A673 (cell line): Measurements from ENCODE around the gene TBPL1. TPM values are rescaled to one million over a fixed set of nuclear protein-coding genes. Genes with fewer than 3 reads are reported as not detected.

Experiments used
- BruUV-seq: library from RNA; stranded (reverse); fragments of 400-500 nt; replicated peaks from 2 replicates; lab custom pipeline; 2021; lab: Mats Ljungman, UMichigan
- CTCF ChIA-PET: fragments of 300-600 bp; sonication (Branson Sonifier 250); formaldehyde crosslinking; loops from one replicate; lab custom pipeline; 2022; ENCODE audit warnings: antibody characterized with exemption; lab: Charles Lee
- POLR2A ChIA-PET: fragments of 300-600 bp; sonication (Branson Sonifier 250); formaldehyde crosslinking; loops from one replicate; lab custom pipeline; 2022; ENCODE audit warnings: antibody characterized with exemption; ENCODE audit not compliant: low non-redundant PET; lab: Charles Lee
- DNase-seq: peaks from one replicate; pipeline ENCODE4 v3.0.0-alpha.2; 2015; ENCODE audit warnings: low spot score
- H3K27ac ChIP-seq: fragments of 200-600 bp; sonication (generic); 2 replicates; pipeline ENCODE4 v1.5.1; 2016; ENCODE audit warnings: mixed run types, low read depth, mild to moderate bottlenecking, mixed read lengths, antibody characterized with exemption, low read length; ENCODE audit not compliant: poor library complexity, severe bottlenecking
- H3K27me3 ChIP-seq: fragments of 200-600 bp; sonication (generic); replicated peaks from 2 replicates; pipeline ENCODE4 v1.6.1; 2017; ENCODE audit warnings: mixed run types, low read depth, mild to moderate bottlenecking, mixed read lengths, antibody characterized with exemption, low read length; ENCODE audit not compliant: insufficient read depth, poor library complexity
- H3K36me3 ChIP-seq: fragments of 200-600 bp; sonication (generic); 2 replicates; pipeline ENCODE4 v1.6.1; 2016; ENCODE audit warnings: mixed run types, mild to moderate bottlenecking, mixed read lengths, antibody characterized with exemption, low read length; ENCODE audit not compliant: insufficient read depth, poor library complexity, severe bottlenecking
- H3K4me1 ChIP-seq: fragments of 200-600 bp; sonication (generic); 2 replicates; pipeline ENCODE4 v1.6.1; 2017; ENCODE audit warnings: mixed run types, mild to moderate bottlenecking, mixed read lengths, antibody characterized with exemption, low read length; ENCODE audit not compliant: insufficient read depth, poor library complexity, severe bottlenecking
- H3K4me3 ChIP-seq: fragments of 200-600 bp; sonication (generic); 2 replicates; pipeline ENCODE4 v1.5.1; 2016; ENCODE audit warnings: low read depth, mixed run types, mild to moderate bottlenecking, mixed read lengths, low read length; ENCODE audit not compliant: poor library complexity, severe bottlenecking
- H3K9me3 ChIP-seq: fragments of 200-600 bp; sonication (generic); 2 replicates; pipeline ENCODE4 v1.6.1; 2016; ENCODE audit warnings: mixed run types, low read depth, mild to moderate bottlenecking, mixed read lengths, antibody characterized with exemption, low read length; ENCODE audit not compliant: poor library complexity, severe bottlenecking
- EZH2 ChIP-seq: fragments of 200-600 bp; sonication (generic); IDR thresholded peaks from 2 replicates; pipeline ENCODE4 v1.6.1; 2017; ENCODE audit warnings: borderline replicate concordance, low read depth, mild to moderate bottlenecking, mixed read lengths, antibody characterized with exemption, low read length; ENCODE audit not compliant: poor library complexity, severe bottlenecking
- intact Hi-C: fragments of 100-400 bp; cut with micrococcal nuclease; formaldehyde crosslinking; loops from one replicate; pipeline ENCODE4 v1.10.0; 2022; ENCODE audit not compliant: unreplicated experiment
- total RNA-seq: library from RNA; stranded (reverse); gene quantifications from 2 replicates; pipeline ENCODE4 v1.2.3, GENCODE V29; 2021
- TF ChIP-seq, protein P1 (sequence below): fragments of 300-800, 200-600 bp; sonication (generic); conservative IDR thresholded peaks from 2 replicates; pipeline ENCODE4 v1.5.1; 2017; ENCODE audit warnings: low read depth, mild to moderate bottlenecking, antibody characterized with exemption, low read length, moderate library complexity, mixed read lengths

TBPL1 gene
- total RNA-seq, 1 experiment from 2014 or later = 46.3 TPM

- peak; percentile 10 for DNase-seq
- Histone ChIP-seq H3K27me3 (no peaks in the 10 kb centered on the region), H3K27ac (no peak overlapping the region), H3K9me3 (no peaks in the 10 kb centered on the region), H3K4me1 (peaks cover 4% of the 10 kb centered on the region), H3K4me3 (no peak overlapping the region), H3K36me3 (no peaks in the 10 kb centered on the region)
- BruUV-seq = no TSS peak
- intact Hi-C loops = no loop called here
- TF ChIP-seq EZH2 = no peak
- TF ChIP-seq, protein P1, sequence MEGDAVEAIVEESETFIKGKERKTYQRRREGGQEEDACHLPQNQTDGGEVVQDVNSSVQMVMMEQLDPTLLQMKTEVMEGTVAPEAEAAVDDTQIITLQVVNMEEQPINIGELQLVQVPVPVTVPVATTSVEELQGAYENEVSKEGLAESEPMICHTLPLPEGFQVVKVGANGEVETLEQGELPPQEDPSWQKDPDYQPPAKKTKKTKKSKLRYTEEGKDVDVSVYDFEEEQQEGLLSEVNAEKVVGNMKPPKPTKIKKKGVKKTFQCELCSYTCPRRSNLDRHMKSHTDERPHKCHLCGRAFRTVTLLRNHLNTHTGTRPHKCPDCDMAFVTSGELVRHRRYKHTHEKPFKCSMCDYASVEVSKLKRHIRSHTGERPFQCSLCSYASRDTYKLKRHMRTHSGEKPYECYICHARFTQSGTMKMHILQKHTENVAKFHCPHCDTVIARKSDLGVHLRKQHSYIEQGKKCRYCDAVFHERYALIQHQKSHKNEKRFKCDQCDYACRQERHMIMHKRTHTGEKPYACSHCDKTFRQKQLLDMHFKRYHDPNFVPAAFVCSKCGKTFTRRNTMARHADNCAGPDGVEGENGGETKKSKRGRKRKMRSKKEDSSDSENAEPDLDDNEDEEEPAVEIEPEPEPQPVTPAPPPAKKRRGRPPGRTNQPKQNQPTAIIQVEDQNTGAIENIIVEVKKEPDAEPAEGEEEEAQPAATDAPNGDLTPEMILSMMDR = no peak
- POLR2A ChIA-PET = no interaction called here
- CTCF ChIA-PET = interaction anchor here (0.9 kb wide), 1 partner anchor 106 kb away, joined by 3 read pairs; no protein-coding TSS in a partner anchor
These were observed 38.1 kb downstream of the TBPL1 start for GRCh38 chr6:133991096-133991593.

DNA sequence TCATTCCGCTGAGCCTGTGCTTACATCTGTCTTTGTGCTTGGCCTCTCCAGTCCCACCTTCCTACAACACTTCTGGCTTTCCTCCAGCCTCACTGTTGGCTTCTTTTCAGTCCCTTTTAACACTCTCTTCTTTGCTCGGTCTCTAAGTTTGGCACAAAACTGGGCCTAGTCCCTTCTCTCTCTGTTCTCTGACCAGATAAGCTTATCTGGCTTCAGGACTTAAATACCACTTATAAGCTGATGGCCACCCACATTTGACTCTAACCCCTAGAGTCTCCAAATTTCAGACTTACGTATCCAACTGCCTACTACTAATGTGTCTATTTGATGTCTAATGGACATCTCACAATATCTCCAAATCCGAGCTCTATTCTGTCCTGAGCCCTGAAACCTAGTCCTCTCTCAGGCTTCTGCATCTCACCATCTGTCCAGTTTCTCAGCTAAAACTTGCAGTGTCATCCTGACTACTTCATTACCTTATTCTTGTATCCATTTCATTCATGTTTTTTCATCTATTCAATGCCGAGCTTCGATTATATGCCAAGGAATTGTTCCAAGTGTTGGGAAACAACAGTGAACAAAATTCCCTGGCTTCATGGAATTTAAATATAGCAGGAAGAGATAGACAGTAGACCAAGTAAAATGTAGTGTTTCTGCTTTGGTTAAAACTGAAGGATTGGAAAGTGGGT is 40.1 kb downstream of the TBPL1 start:
- BruUV-seq = no TSS peak
- Histone ChIP-seq H3K27me3 (no peaks in the 10 kb centered on the region), H3K4me3 (no peak overlapping the region), H3K27ac (no peak overlapping the region), H3K36me3 (no peaks in the 10 kb centered on the region), H3K4me1 (peaks cover 4% of the 10 kb centered on the region), H3K9me3 (no peaks in the 10 kb centered on the region)
- DNase-seq = no peak
- no peak for TF ChIP-seq EZH2
- TF ChIP-seq, protein P1 = no peak
- POLR2A ChIA-PET = no interaction called here
- CTCF ChIA-PET = no interaction called here
- intact Hi-C loops = no loop called here

GRCh38 chr6:133995296-133995695 is 42.3 kb downstream of the TBPL1 start:
- Histone ChIP-seq H3K4me1 (peaks cover 4% of the 10 kb centered on the region), H3K27me3 (no peaks in the 10 kb centered on the region), H3K4me3 (no peak overlapping the region), H3K9me3 (no peaks in the 10 kb centered on the region), H3K36me3 (no peaks in the 10 kb centered on the region), H3K27ac (no peak overlapping the region)
- no TSS peak for BruUV-seq
- no peak for TF ChIP-seq EZH2
- TF ChIP-seq, protein P1 = no peak
- intact Hi-C loops = no loop called here
- DNase-seq = no peak
- CTCF ChIA-PET = no interaction called here
- POLR2A ChIA-PET = interaction anchor here (0.7 kb wide), 1 partner anchor 29 kb away, joined by 3 read pairs; no protein-coding TSS in a partner anchor
